Progenitor cell of endocrine pancreas (in vitro differentiated cells): ENCODE measurements around the gene NPTX2. TPM values are rescaled to one million over a fixed set of nuclear protein-coding genes. Genes with fewer than 3 reads are reported as not detected.
"Not testable (repeated sequence)": the region's sequence is repeated elsewhere in the genome, so short reads cannot be mapped to it uniquely, and the experiment has no call there.

Experiments used
- DNase-seq: peaks from one replicate; pipeline ENCODE4 v3.0.0; 2021; ENCODE audit warnings: low spot score; ENCODE audit not compliant: unreplicated experiment
- H3K27ac Mint-ChIP-seq: 2 replicates; pipeline ENCODE4 v1.8.0; 2021; ENCODE audit warnings: mild to moderate bottlenecking, moderate library complexity, mixed read lengths
- H3K27me3 Mint-ChIP-seq: 2 replicates; pipeline ENCODE4 v1.8.0; 2021; ENCODE audit warnings: mixed read lengths
- H3K36me3 Mint-ChIP-seq: 2 replicates; pipeline ENCODE4 v1.8.0; 2022; ENCODE audit warnings: mixed read lengths; ENCODE audit not compliant: insufficient read depth
- H3K4me1 Mint-ChIP-seq: 2 replicates; pipeline ENCODE4 v1.8.0; 2021; ENCODE audit warnings: low read depth, mixed read lengths
- H3K4me3 Mint-ChIP-seq: 2 replicates; pipeline ENCODE4 v1.8.0; 2021; ENCODE audit warnings: low read depth, mild to moderate bottlenecking, moderate library complexity, mixed read lengths
- H3K9me3 Mint-ChIP-seq: 2 replicates; pipeline ENCODE4 v1.8.0; 2021; ENCODE audit warnings: low read depth, mixed read lengths
- total RNA-seq: library from RNA; stranded (reverse); gene quantifications from 2 replicates; pipeline ENCODE4 v1.2.1, GENCODE V29; 2021
- TF ChIP-seq, protein P1 (sequence below): fragments of 200-600 bp; sonication (generic); IDR thresholded peaks from one replicate; pipeline ENCODE4 v1.5.0; 2021; ENCODE audit warnings: antibody characterized with exemption, mild to moderate bottlenecking; ENCODE audit not compliant: unreplicated experiment

NPTX2 gene
- total RNA-seq, 1 donor from 2014 or later: 0.14 TPM

DNA sequence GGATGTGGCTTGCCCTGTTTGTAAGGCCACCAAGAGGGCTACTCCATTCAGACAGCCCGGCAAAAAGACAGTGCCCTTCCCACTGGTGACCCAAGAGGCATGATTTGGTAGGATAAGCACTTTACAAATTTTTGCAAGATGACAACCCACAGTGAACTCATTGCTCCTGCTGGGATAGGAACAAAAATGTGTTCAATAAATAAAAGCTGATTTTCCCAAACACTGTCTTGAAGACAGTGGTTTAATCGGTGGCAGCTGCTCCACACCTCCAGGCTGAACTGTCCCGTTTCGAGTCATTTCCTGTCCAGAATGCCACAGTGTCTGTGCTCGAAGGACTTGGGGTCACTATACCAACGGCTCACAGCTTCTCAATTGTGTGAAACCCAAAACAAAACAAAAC lies 45.1 kb upstream of the NPTX2 start:
- Mint-ChIP-seq H3K36me3 (no peaks in the 10 kb centered on the region), H3K27me3 (peaks cover 10% of the 10 kb centered on the region), H3K9me3 (peaks cover 11% of the 10 kb centered on the region), H3K4me1 (no peaks in the 10 kb centered on the region), H3K4me3 (no peak overlapping the region), H3K27ac (no peak overlapping the region)
- no peak for DNase-seq
- TF ChIP-seq, protein P1, sequence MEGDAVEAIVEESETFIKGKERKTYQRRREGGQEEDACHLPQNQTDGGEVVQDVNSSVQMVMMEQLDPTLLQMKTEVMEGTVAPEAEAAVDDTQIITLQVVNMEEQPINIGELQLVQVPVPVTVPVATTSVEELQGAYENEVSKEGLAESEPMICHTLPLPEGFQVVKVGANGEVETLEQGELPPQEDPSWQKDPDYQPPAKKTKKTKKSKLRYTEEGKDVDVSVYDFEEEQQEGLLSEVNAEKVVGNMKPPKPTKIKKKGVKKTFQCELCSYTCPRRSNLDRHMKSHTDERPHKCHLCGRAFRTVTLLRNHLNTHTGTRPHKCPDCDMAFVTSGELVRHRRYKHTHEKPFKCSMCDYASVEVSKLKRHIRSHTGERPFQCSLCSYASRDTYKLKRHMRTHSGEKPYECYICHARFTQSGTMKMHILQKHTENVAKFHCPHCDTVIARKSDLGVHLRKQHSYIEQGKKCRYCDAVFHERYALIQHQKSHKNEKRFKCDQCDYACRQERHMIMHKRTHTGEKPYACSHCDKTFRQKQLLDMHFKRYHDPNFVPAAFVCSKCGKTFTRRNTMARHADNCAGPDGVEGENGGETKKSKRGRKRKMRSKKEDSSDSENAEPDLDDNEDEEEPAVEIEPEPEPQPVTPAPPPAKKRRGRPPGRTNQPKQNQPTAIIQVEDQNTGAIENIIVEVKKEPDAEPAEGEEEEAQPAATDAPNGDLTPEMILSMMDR: no peak

DNA sequence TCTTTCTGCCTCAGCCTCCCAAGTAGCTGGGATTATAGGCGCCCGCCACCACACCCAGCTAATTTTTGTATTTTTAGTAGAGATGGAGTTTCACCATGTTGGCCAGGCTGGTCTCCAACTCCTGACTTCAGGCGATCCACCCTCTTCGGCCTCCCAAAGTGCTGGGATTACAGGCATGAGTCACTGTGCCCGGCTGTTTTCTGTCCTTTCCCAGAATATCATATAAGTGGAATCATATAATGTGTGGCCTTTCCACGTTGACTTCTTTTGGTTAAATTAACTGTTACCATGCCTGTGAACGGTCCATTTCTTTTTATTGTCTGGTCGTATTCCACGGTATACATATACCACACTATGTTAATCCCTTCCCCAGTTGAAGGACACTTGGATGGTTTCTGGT lies 44.4 kb upstream of the NPTX2 start:
- H3K27ac Mint-ChIP-seq, H3K27me3 Mint-ChIP-seq, H3K4me1 Mint-ChIP-seq, H3K4me3 Mint-ChIP-seq, DNase-seq, H3K36me3 Mint-ChIP-seq: not testable (repeated sequence)
- peaks cover 11% of the 10 kb centered on the region for H3K9me3 Mint-ChIP-seq

DNA sequence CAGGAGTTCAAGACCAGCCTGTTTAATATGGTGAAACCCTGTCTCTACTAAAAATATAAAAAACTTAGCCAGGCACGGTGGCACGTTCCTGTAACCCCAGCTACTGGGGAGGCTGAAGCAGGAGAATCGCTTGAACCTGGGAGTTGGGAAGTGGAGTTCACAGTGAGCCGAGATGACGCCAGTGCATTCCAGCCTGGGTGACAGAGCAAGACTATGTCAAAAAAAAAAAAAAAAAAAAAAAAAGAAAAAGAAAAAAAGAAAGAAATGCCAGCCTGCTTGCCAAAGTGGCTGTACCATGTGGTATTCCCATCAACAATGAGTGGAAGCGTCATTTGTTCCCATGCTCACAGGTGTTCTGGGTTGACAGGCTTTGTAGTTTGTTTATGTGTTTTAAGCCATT lies 43.3 kb upstream of the NPTX2 start:
- H3K9me3 Mint-ChIP-seq: peaks cover 11% of the 10 kb centered on the region
- no peaks in the 10 kb centered on the region for H3K4me1 Mint-ChIP-seq
- peaks cover 10% of the 10 kb centered on the region for H3K27me3 Mint-ChIP-seq
- TF ChIP-seq, protein P1: no peak
- DNase-seq: no peak
- H3K27ac Mint-ChIP-seq: no peak overlapping the region
- no peaks in the 10 kb centered on the region for H3K36me3 Mint-ChIP-seq
- H3K4me3 Mint-ChIP-seq: no peak overlapping the region

DNA sequence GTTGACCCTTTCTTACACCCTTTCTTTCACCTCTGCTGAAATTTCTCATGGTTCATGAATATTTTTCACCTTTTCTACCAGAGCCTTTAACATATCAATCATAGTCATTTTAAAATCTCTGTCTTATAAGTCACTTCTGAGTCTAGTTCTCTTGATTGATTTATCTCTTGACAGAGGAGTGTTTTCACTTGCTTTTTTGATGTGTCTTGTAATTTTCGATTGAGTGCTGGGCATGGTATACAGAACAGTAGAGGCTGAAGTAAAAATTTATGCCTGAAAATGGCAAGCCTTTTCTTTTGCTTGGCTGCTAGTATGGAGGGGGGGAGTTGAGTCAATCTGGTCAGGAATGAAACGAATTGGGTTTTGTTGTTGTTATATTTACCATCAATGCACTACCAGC lies 41.2 kb upstream of the NPTX2 start:
- H3K27ac Mint-ChIP-seq: no peak overlapping the region
- no peak for DNase-seq
- TF ChIP-seq, protein P1: no peak
- no peak overlapping the region for H3K4me3 Mint-ChIP-seq
- H3K27me3 Mint-ChIP-seq: peaks cover 3% of the 10 kb centered on the region
- peaks cover 11% of the 10 kb centered on the region for H3K9me3 Mint-ChIP-seq
- H3K4me1 Mint-ChIP-seq: no peaks in the 10 kb centered on the region
- H3K36me3 Mint-ChIP-seq: no peaks in the 10 kb centered on the region

DNA sequence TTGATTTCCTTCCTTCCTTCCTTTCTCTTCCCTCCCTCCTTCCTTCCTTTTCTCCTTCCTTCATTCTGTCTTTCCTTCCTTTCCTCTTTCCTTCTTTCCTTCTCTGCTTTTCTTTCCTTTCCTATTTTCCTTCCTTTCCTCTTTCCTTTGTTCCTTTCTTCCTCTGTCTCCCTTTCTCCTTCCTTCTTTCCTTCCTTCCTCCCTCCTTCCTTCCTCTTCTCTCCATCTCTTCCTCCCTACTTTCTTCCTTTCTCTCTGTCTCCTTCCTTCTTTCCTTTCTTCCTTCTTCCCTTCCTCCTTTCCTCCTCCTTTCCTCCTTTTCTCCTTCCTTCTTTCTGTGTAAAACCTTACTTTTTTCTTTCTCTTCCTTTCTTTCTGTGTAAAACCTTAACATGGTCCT lies 32.3 kb upstream of the NPTX2 start:
- Mint-ChIP-seq H3K36me3 (no peaks in the 10 kb centered on the region), H3K27ac (no peak overlapping the region), H3K9me3 (peaks cover 7% of the 10 kb centered on the region), H3K27me3 (peaks cover 24% of the 10 kb centered on the region), H3K4me1 (no peaks in the 10 kb centered on the region), H3K4me3 (no peak overlapping the region)
- DNase-seq: no peak
- TF ChIP-seq, protein P1: no peak

DNA sequence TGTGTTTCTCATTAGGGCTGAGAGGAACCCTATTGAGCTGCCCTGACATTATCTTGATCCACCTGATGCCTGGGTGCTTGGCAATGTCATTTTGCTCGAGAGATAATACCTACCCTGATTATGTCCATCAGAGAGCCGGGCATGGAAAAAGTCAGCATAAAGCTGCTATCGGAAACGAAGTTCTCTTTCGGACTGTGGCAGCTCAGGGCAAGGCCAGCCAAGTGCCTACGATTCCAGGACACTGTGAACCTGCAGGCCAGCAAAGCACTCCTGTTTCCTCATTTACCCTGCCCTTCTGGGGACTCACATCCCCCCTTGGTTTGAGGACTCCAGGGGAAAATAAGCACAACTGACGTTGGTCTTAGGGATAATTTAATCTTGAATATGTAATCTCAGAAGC lies 25.2 kb upstream of the NPTX2 start:
- no peaks in the 10 kb centered on the region for H3K9me3 Mint-ChIP-seq
- TF ChIP-seq, protein P1: no peak
- H3K4me3 Mint-ChIP-seq: no peak overlapping the region
- H3K27me3 Mint-ChIP-seq: peaks cover 12% of the 10 kb centered on the region
- no peak for DNase-seq
- no peak overlapping the region for H3K27ac Mint-ChIP-seq
- H3K4me1 Mint-ChIP-seq: no peaks in the 10 kb centered on the region
- H3K36me3 Mint-ChIP-seq: no peaks in the 10 kb centered on the region
